ENCODE data around the gene BUD31.

BUD31 gene

DNA sequence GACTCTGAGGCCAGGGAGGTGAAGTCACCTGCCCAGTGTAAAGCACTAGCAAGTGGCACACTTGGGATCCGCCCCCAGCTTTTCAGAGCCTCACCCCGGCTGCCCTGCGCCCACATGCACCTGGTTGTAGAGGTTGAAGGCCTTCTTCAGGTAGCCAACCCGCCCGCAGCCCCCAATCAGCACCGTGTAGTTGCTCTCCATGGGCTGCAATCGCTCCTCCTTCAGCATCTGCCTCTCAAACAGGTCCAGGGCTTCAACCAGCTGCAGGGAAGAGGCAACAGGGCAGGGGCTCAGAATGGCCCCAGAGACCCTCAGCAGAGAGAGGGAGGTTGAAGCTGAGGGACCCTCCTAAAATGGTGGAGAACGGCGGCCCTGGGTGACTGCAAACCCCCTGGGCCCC is 24.4 kb downstream of the BUD31 start:
- Histone ChIP-seq H3K9me3 (no peaks in the 10 kb centered on the region), H3K36me3 (peaks cover 28% of the 10 kb centered on the region), H3K4me3 (ENCODE audit: low read depth in 1 of 2, low read length in 1 of 2) (no peak overlapping the region), H3K4me1 (ENCODE audit: control insufficient read depth in 1 of 2, insufficient read depth in 1 of 2, low read depth in 1 of 2, low read length in 1 of 2) (peaks cover under 1 to 2% of the 10 kb centered on the region in 2 experiments), H3K27ac (no peak overlapping the region), H3K27me3 (no peaks in the 10 kb centered on the region)
- TF ChIP-seq, protein P1, sequence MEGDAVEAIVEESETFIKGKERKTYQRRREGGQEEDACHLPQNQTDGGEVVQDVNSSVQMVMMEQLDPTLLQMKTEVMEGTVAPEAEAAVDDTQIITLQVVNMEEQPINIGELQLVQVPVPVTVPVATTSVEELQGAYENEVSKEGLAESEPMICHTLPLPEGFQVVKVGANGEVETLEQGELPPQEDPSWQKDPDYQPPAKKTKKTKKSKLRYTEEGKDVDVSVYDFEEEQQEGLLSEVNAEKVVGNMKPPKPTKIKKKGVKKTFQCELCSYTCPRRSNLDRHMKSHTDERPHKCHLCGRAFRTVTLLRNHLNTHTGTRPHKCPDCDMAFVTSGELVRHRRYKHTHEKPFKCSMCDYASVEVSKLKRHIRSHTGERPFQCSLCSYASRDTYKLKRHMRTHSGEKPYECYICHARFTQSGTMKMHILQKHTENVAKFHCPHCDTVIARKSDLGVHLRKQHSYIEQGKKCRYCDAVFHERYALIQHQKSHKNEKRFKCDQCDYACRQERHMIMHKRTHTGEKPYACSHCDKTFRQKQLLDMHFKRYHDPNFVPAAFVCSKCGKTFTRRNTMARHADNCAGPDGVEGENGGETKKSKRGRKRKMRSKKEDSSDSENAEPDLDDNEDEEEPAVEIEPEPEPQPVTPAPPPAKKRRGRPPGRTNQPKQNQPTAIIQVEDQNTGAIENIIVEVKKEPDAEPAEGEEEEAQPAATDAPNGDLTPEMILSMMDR (IDR thresholded peaks at IDR 0.05) = no peak

DNA sequence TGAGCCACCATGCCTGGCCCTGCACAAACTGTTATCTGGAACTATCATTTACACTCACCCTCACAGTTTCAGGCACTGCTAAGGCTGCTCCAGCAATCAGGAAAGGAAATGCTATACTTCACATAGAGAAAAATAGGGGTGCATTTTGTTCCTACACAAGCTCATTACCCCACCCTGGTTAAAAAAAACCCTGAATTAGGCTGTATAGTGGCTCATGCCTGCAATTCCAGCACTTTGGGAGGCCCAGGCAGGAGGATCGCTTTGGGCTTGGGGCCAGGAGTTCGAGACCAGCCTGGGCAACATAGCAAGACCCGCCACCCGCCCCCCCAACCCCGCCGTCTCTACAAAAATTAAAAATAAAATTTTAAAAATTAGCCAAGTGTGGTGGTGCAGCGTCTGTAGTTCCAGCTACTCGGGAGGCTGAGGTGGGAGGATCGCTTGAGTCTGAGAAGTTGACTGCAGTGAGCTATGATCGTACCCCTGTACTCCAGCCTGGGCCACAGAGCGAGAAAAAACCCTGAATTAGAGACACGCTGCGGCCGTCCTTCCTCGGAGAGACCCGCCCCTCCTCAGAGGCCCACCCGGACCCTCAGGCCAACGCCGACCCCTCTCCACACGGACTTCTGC is 29.3 kb downstream of the BUD31 start:
- H3K4me1 ChIP-seq (ENCODE audit: control insufficient read depth in 1 of 2, insufficient read depth in 1 of 2, low read depth in 1 of 2, low read length in 1 of 2) = peaks cover 14 to 18% of the 10 kb centered on the region in 2 experiments
- no peaks in the 10 kb centered on the region for H3K27me3 ChIP-seq
- peak overlapping the region; percentile 77 for H3K27ac ChIP-seq
- peaks cover 4% of the 10 kb centered on the region for H3K36me3 ChIP-seq
- H3K4me3 ChIP-seq (ENCODE audit: low read depth in 1 of 2, low read length in 1 of 2) = peak overlapping the region; percentile 88 to 91
- TF ChIP-seq, protein P1 (IDR thresholded peaks at IDR 0.05) = no peak
- H3K9me3 ChIP-seq = no peaks in the 10 kb centered on the region

GRCh38 chr7:99438573-99439480 is 30.1 kb downstream of the BUD31 start, which contains the start of the genes CPSF4 and PTCD1:
CPSF4 (plus strand) TSS chr7:99438943; CDS start chr7:99439083, 140 bp downstream.
PTCD1 (minus strand) TSS chr7:99438798; CDS start chr7:99435242, 3,556 bp downstream.
- Histone ChIP-seq H3K27ac (peak within 1 kb of the TSS; percentile 77), H3K4me1 (ENCODE audit: control insufficient read depth in 1 of 2, insufficient read depth in 1 of 2, low read depth in 1 of 2, low read length in 1 of 2) (peaks cover 14 to 18% of the 10 kb centered on the region in 2 experiments), H3K9me3 (no peaks in the 10 kb centered on the region), H3K27me3 (no peaks in the 10 kb centered on the region), H3K4me3 (ENCODE audit: low read depth in 1 of 2, low read length in 1 of 2) (peak within 1 kb of the TSS; percentile 88 to 91), H3K36me3 (peaks cover 4% of the 10 kb centered on the region)
- TF ChIP-seq, protein P1 (IDR thresholded peaks at IDR 0.05) = no peak

DNA sequence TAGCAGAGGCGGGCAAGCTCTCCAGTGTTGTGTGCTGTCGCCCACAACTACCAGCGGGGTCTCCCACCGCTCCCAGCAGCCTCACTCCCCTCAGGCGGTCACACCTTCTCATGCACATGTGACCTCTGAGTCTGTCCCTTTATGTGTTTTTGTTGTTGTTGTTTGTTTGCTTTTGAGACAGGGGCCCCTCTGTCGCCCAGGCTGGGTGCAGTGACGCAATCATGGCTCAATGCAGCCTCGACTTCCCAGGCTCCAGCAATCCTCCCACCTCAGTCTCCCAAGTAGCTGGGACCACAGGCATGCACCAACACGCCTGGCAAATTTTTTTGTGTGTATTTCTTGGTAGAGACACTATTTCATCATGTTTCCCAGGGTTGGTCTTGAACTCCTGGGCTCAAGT is 31.4 kb downstream of the BUD31 start:
- Histone ChIP-seq H3K27ac (no peak overlapping the region), H3K36me3 (peaks cover 6% of the 10 kb centered on the region), H3K4me1 (ENCODE audit: control insufficient read depth in 1 of 2, insufficient read depth in 1 of 2, low read depth in 1 of 2, low read length in 1 of 2) (peaks cover 14 to 18% of the 10 kb centered on the region in 2 experiments), H3K27me3 (no peaks in the 10 kb centered on the region), H3K9me3 (no peaks in the 10 kb centered on the region), H3K4me3 (ENCODE audit: low read depth in 1 of 2, low read length in 1 of 2) (no peak overlapping the region)
- TF ChIP-seq, protein P1 (IDR thresholded peaks at IDR 0.05) = no peak

GRCh38 chr7:99446096-99446495 is 37.3 kb downstream of the BUD31 start:
- H3K9me3 ChIP-seq = no peaks in the 10 kb centered on the region
- H3K27me3 ChIP-seq = no peaks in the 10 kb centered on the region
- no peak overlapping the region for H3K4me3 ChIP-seq (ENCODE audit: low read depth in 1 of 2, low read length in 1 of 2)
- TF ChIP-seq, protein P1 (IDR thresholded peaks at IDR 0.05) = no peak
- peaks cover 51% of the 10 kb centered on the region for H3K36me3 ChIP-seq
- no peak overlapping the region for H3K27ac ChIP-seq
- H3K4me1 ChIP-seq (ENCODE audit: control insufficient read depth in 1 of 2, insufficient read depth in 1 of 2, low read depth in 1 of 2, low read length in 1 of 2) = no peaks in the 10 kb centered on the region
